GM10266 (cell line): ENCODE results near the gene HOTAIR.
A peak's percentile ranks its signal among the peaks of the same experiment; 100 is the strongest.

Experiments
- DNase-seq: peaks from one replicate; pipeline ENCODE4 v3.0.0; 2012; ENCODE audit errors: extremely low spot score
- TF ChIP-seq, protein P1 (sequence below): IDR thresholded peaks from 2 replicates; pipeline ENCODE4 v1.5.1; 2012; ENCODE audit warnings: mild to moderate bottlenecking, low read depth; ENCODE audit not compliant: control insufficient read depth, insufficient read depth; ENCODE audit errors: missing control alignments

The HOTAIR gene

GRCh38 chr12:53941187-53941586, 33.6 kb downstream of the HOTAIR start:
- TF ChIP-seq, protein P1, sequence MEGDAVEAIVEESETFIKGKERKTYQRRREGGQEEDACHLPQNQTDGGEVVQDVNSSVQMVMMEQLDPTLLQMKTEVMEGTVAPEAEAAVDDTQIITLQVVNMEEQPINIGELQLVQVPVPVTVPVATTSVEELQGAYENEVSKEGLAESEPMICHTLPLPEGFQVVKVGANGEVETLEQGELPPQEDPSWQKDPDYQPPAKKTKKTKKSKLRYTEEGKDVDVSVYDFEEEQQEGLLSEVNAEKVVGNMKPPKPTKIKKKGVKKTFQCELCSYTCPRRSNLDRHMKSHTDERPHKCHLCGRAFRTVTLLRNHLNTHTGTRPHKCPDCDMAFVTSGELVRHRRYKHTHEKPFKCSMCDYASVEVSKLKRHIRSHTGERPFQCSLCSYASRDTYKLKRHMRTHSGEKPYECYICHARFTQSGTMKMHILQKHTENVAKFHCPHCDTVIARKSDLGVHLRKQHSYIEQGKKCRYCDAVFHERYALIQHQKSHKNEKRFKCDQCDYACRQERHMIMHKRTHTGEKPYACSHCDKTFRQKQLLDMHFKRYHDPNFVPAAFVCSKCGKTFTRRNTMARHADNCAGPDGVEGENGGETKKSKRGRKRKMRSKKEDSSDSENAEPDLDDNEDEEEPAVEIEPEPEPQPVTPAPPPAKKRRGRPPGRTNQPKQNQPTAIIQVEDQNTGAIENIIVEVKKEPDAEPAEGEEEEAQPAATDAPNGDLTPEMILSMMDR = no peak
- DNase-seq = no peak

DNA sequence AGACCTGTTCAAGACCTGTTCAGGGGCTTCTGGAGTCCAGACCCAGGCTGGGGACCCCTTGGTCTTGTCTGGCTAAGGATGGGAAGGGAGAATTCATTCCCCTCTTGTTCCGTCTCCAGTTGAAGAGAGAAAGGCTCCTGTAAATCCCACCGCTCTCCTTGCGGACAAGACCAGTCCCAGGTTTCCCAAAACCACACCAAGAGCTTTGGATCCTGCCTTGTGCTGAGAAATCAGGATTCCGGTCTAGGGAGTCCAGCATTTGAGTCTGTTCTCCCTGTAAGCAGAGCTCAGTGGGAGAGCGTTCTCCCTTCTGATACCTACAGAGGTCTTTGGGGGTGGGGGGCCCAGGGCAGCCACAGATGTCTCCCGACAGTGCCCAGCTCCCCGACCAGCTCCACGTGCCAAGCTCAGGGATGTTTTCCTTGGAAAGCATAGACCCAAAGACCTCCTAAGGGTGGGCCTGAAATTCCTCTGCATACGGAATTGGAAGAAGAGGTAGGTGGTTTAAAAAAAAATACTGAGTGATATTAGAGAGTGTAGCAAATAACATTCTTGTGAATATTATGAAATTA, 34.2 kb downstream of the HOTAIR start:
- TF ChIP-seq, protein P1 = no peak
- DNase-seq = no peak

- TF ChIP-seq, protein P1 = no peak
- DNase-seq = peak; percentile 34
Observed at GRCh38 chr12:53939141-53940108, 35.3 kb downstream of the HOTAIR start.

- TF ChIP-seq, protein P1 = no peak
- DNase-seq = no peak
Observed at GRCh38 chr12:53938326-53939140, 36.2 kb downstream of the HOTAIR start, which contains the start of gene HOXC13. Gene HOXC13 (plus strand): TSS chr12:53938831. CDS start chr12:53938907, 76 bp downstream.

DNA sequence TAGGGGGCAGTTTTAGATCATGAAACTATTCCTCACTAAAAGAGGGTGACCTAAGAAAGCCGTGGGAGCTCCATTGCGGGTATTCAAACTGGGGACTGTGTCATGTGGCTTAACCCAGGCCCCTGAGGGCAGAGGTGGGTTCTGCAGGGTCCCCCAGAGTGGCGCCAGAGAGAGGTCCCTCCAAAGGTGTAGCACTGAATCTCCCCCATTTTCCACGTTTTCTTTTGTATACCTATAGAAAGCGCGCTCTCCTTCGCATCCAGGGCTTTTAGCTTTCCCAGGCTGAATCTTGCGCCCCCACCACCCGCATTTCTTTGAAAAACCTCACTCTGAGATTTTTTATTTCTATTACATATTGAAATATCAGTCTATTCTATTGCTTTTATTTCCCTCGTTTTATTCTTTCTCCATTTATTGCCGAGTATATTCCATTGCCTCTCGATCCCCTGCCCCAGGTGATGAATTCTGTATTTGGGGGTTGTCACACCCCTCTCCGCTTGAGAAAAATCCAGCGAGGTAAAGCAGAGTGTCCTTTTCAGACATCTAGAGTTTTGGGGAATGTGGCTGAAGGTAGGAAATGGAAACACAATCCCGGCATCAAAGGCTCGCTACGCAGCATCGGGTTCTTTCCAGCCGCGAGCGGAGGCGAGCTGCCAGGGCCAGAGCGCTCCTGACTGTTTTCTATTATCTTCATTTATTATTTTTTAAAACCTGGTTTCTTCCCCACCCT, 37.0 kb downstream of the HOTAIR start:
- TF ChIP-seq, protein P1 = no peak
- DNase-seq = no peak

GRCh38 chr12:53937099-53937498, 37.7 kb downstream of the HOTAIR start:
- no peak for DNase-seq
- TF ChIP-seq, protein P1 = no peak
